HUES6 (cell line): ENCODE measurements around the gene VENTX.

Experiments used
- H3K27ac ChIP-seq: 2 replicates; pipeline ENCODE4 v1.7.0; 2013; ENCODE audit warnings: low read depth, mild to moderate bottlenecking, low read length, inconsistent platforms
- H3K27me3 ChIP-seq: 2 replicates; pipeline ENCODE4 v1.6.1; 2013; ENCODE audit warnings: low read length; ENCODE audit not compliant: control insufficient read depth, insufficient read depth
- H3K36me3 ChIP-seq: 2 replicates; pipeline ENCODE4 v1.6.1; 2013; ENCODE audit warnings: low read length; ENCODE audit not compliant: control insufficient read depth, insufficient read depth
- H3K4me1 ChIP-seq: 2 replicates; pipeline ENCODE4 v1.6.1; 2013; ENCODE audit warnings: low read length; ENCODE audit not compliant: control insufficient read depth, insufficient read depth
- H3K4me3 ChIP-seq: 2 replicates; pipeline ENCODE4 v1.5.1; 2013; ENCODE audit warnings: low read depth, low read length
- H3K9ac ChIP-seq: one replicate; pipeline ENCODE4 v1.6.1; 2013; ENCODE audit warnings: mild to moderate bottlenecking, low read length
- H3K9me3 ChIP-seq: 2 replicates; pipeline ENCODE4 v1.6.1; 2013; ENCODE audit warnings: low read depth, low read length; ENCODE audit not compliant: control insufficient read depth, insufficient read depth

The VENTX gene

DNA sequence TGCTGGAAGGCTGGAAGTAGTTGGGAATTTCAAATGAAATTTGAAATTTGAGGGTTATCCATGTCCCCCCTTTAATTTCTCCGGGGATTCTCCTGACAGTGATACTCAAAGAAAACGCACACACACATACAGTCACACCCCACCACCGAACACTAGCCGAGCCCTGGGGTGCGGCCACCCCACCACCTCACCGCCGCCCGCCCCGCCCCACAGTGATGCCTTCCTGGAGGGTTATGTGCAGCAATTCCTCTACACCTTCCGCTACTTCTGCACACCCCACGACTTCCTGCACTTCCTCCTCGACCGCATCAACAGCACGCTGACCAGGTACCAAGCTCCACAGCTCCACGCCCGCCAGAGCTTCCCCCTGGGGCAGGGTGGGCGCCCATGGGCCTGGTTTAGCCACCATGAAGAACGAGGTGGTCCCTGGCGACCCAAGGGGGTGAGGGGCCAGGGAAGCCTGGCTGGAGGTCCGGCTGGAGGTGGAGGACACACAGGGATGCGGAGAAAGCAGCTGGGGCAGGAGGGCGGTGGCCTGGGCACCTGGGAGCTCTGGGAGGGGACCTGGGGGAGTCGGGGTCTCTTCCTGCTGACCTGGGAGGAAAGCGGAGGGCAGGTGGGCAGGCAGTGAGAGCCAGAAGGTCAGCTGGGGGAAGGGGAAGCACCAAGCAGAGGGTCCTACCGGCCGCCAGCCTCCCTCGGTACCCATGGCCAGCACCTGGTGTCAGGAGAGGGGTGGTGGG lies 27.1 kb upstream of the VENTX start:
- no peak overlapping the region for H3K9ac ChIP-seq
- H3K36me3 ChIP-seq = 0 out of 2 replicates have a peak, but pooled peaks cover 5% of the 10 kb centered on the region
- no peak overlapping the region for H3K27ac ChIP-seq
- no peak overlapping the region for H3K4me3 ChIP-seq
- H3K27me3 ChIP-seq = no peaks in the 10 kb centered on the region
- H3K4me1 ChIP-seq = no peaks in the 10 kb centered on the region
- no peaks in the 10 kb centered on the region for H3K9me3 ChIP-seq

GRCh38 chr10:133211141-133211830 lies 26.4 kb upstream of the VENTX start:
- Histone ChIP-seq H3K36me3 (0 out of 2 replicates have a peak, but pooled peaks cover 5% of the 10 kb centered on the region), H3K9ac (no peak overlapping the region), H3K27me3 (no peaks in the 10 kb centered on the region), H3K4me1 (no peaks in the 10 kb centered on the region), H3K27ac (no peak overlapping the region), H3K9me3 (no peaks in the 10 kb centered on the region), H3K4me3 (no peak overlapping the region)

GRCh38 chr10:133211959-133212852 lies 25.4 kb upstream of the VENTX start:
- no peaks in the 10 kb centered on the region for H3K27me3 ChIP-seq
- 0 out of 2 replicates have a peak, but pooled peaks cover 5% of the 10 kb centered on the region for H3K36me3 ChIP-seq
- H3K4me3 ChIP-seq = no peak overlapping the region
- no peaks in the 10 kb centered on the region for H3K4me1 ChIP-seq
- H3K9ac ChIP-seq = no peak overlapping the region
- no peak overlapping the region for H3K27ac ChIP-seq
- no peaks in the 10 kb centered on the region for H3K9me3 ChIP-seq

DNA sequence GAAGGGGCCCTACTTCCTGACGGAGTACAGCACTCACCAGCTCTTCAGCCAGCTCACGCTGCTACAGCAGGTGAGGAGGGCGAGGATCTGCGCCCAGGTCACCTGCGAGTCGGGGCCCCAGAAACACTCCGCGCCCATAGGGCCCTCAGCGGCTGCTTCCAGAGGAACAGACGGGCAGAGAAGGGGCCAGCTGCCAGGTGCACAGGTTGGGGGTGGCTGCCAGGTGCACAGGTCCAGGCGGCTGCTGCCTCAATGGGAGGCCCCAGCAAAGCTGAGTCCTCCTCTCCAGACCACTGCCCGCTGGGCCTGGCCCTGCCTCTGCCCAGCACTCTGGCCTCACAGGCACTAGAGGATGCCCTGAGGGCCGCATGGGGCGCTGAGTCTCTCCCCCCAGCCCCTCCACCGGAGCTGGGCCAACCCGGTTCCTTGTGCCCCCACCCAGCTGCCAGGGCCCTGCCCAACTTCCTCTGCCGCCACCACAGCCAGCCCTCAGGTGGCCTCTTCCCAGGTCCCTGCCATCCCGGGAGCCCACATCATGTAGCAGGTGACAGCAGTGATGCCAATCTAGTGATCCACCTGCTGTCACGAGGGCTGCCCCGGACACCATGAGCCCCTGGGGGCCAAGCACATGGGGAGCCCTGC lies 24.7 kb upstream of the VENTX start:
- Histone ChIP-seq H3K4me1 (no peaks in the 10 kb centered on the region), H3K36me3 (0 out of 2 replicates have a peak, but pooled peaks cover 5% of the 10 kb centered on the region), H3K4me3 (no peak overlapping the region), H3K27me3 (no peaks in the 10 kb centered on the region), H3K27ac (no peak overlapping the region), H3K9me3 (no peaks in the 10 kb centered on the region), H3K9ac (no peak overlapping the region)

DNA sequence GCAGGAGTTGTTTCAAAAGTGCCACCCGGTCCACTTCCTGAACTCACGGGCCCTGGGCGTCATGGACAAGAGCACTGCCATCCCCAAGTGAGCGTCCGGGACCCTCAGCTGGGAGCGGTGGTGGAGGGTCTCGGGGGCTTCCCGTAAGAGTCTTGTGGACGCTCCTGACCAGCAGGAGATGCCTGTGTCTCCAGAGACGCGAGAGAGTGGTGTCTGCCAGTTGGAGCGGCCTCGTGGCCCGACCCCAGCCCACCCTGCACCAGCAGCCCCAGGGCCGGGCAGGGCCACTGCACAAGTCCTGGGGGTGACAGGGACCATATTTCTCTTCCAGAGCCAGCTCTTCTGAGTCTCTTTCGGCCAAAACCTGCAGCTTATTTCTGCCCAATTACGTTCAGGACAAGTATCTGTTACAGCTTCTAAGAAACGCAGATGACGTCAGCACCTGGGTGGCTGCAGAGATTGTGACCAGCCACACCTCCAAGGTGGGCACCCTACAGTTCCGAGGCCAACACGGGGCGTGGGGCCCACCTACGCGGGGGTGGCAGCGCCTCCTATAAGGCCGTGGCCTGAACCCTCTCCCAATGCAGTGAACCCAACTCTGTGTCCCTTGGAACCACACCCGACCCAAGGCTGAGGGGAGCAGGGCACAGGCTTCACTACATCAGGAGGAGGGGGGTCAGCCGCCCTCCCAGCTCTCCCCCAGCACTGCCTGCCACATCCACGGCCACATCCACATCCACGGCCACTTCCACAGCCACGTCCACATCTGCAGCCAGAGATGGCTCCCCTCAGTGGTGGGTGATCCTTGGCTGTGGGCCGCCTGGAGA lies 23.8 kb upstream of the VENTX start:
- Histone ChIP-seq H3K9me3 (no peaks in the 10 kb centered on the region), H3K9ac (no peak overlapping the region), H3K27ac (no peak overlapping the region), H3K4me1 (peaks cover 1% of the 10 kb centered on the region; the same call in 1 of the 2 replicates), H3K27me3 (no peaks in the 10 kb centered on the region), H3K36me3 (0 out of 2 replicates have a peak, but pooled peaks cover 5% of the 10 kb centered on the region), H3K4me3 (no peak overlapping the region)

- Histone ChIP-seq H3K27me3 (no peaks in the 10 kb centered on the region), H3K27ac (no peak overlapping the region), H3K9ac (no peak overlapping the region), H3K36me3 (0 out of 2 replicates have a peak, but pooled peaks cover 5% of the 10 kb centered on the region), H3K4me1 (peaks cover 9% of the 10 kb centered on the region; the same call in 1 of the 2 replicates), H3K4me3 (no peak overlapping the region), H3K9me3 (no peaks in the 10 kb centered on the region)
Observed at GRCh38 chr10:133214468-133215410, 22.9 kb upstream of the VENTX start.

DNA sequence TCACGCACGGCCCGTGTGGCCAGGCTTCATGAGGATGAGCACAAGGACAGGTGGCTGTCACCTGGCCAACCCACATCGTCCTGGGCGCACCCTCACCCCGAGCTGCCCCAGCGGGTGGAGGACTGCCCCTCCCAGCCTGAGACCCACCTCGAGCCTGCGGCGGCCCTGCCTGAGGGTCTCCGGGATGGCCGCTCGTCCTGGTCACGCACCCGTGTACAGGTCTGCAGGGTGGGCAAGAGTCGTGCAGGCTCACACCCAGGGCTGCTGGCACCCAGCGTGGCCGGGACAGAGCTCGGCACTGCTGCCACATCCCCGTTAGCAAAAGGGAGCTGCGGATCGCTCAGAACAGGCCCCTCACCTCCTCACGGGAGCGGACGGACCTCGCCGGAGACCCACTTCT lies 22.1 kb upstream of the VENTX start:
- no peaks in the 10 kb centered on the region for H3K9me3 ChIP-seq
- H3K4me3 ChIP-seq = no peak overlapping the region
- H3K27me3 ChIP-seq = no peaks in the 10 kb centered on the region
- peaks cover 9% of the 10 kb centered on the region; the same call in 1 of the 2 replicates for H3K4me1 ChIP-seq
- H3K27ac ChIP-seq = no peak overlapping the region
- H3K9ac ChIP-seq = no peak overlapping the region
- 0 out of 2 replicates have a peak, but pooled peaks cover 5% of the 10 kb centered on the region for H3K36me3 ChIP-seq

DNA sequence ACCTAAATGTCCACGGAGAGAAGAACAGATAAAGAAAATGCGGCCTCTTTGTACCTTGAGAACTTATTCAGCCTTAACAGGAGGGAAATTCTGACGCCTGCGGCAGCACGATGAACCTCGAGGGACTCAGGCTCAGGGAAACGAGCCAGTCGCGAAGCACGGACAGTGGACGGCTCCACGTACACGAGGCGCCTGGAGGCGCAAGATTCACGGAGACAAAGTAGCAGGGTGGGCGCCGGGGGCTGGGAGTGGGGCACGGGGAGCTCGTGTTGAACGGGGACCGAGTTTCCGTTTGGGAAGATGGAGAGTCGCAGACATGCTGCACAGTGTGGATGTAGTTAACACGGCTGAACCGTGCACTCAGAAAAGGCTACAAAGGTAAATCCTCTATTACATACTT lies 20.9 kb upstream of the VENTX start:
- 0 out of 2 replicates have a peak, but pooled peaks cover 4% of the 10 kb centered on the region for H3K36me3 ChIP-seq
- H3K27me3 ChIP-seq = peaks cover 5% of the 10 kb centered on the region; the same call in 1 of the 2 replicates
- H3K4me1 ChIP-seq = peaks cover 9% of the 10 kb centered on the region; the same call in 1 of the 2 replicates
- H3K9me3 ChIP-seq = no peaks in the 10 kb centered on the region
- no peak overlapping the region for H3K4me3 ChIP-seq
- H3K9ac ChIP-seq = no peak overlapping the region
- H3K27ac ChIP-seq = no peak overlapping the region
